MCF 10A (cell line): ENCODE data around the gene GLT6D1. TPM values are rescaled to one million over a fixed set of nuclear protein-coding genes. Genes with fewer than 3 reads are reported as not detected.

ENCODE experiments used
- BruUV-seq: library from RNA; stranded (reverse); fragments of 400-500 nt; replicated peaks from 2 replicates; lab custom pipeline; 2021; lab: Mats Ljungman, UMichigan
- CTCF ChIA-PET: fragments of 300-600 bp; sonication (Branson Sonifier 250); formaldehyde crosslinking; extraction: SDS; loops from one replicate; lab custom pipeline; 2021; ENCODE audit warnings: antibody characterized with exemption, inconsistent platforms; lab: Yijun Ruan, JAX
- POLR2A ChIA-PET: fragments of 300-600, 350-650 bp; sonication (Branson Sonifier 250); formaldehyde crosslinking; extraction: SDS; loops from one replicate; lab custom pipeline; 2020; ENCODE audit warnings: antibody characterized with exemption, inconsistent platforms; lab: Yijun Ruan, JAX
- DNase-seq: peaks from one replicate; pipeline ENCODE4 v3.0.0-alpha.2; 2018; ENCODE audit not compliant: unreplicated experiment
- H3K27ac Mint-ChIP-seq: one replicate; pipeline ENCODE4 v1.8.0; 2022; ENCODE audit warnings: mild to moderate bottlenecking, low read depth, mixed read lengths; ENCODE audit not compliant: unreplicated experiment
- H3K27me3 Mint-ChIP-seq: one replicate; pipeline ENCODE4 v1.8.0; 2022; ENCODE audit warnings: mixed read lengths; ENCODE audit not compliant: insufficient read depth, unreplicated experiment
- H3K36me3 Mint-ChIP-seq: one replicate; pipeline ENCODE4 v1.8.0; 2022; ENCODE audit warnings: mild to moderate bottlenecking, moderate library complexity, mixed read lengths; ENCODE audit not compliant: insufficient read depth, unreplicated experiment
- H3K4me1 Mint-ChIP-seq: one replicate; pipeline ENCODE4 v1.8.0; 2022; ENCODE audit warnings: mixed read lengths; ENCODE audit not compliant: insufficient read depth, unreplicated experiment
- H3K4me3 Mint-ChIP-seq: one replicate; pipeline ENCODE4 v1.8.0; 2022; ENCODE audit warnings: mild to moderate bottlenecking, moderate library complexity, mixed read lengths; ENCODE audit not compliant: unreplicated experiment
- H3K9me3 Mint-ChIP-seq: one replicate; pipeline ENCODE4 v1.8.0; 2022; ENCODE audit warnings: mixed read lengths; ENCODE audit not compliant: unreplicated experiment
- CTCF ChIP-seq: fragments of 200-600 bp; IDR thresholded peaks from one replicate; pipeline ENCODE4 v1.8.0; 2022; ENCODE audit warnings: antibody characterized with exemption, mild to moderate bottlenecking; ENCODE audit not compliant: unreplicated experiment
- intact Hi-C: fragments of 100-400 bp; cut with micrococcal nuclease; formaldehyde crosslinking; loops from 2 replicates; pipeline ENCODE4 v1.14.1; 2022
- total RNA-seq: library from RNA; stranded (reverse); gene quantifications from 2 replicates; pipeline ENCODE4 v1.2.3, GENCODE V29; 2022

The GLT6D1 gene
- total RNA-seq, 1 experiment from 2014 or later: not detected

- POLR2A ChIA-PET: no interaction called here
- no peak overlapping the region for H3K27ac Mint-ChIP-seq
- peaks cover 57% of the 10 kb centered on the region for H3K27me3 Mint-ChIP-seq
- CTCF ChIA-PET: no interaction called here
- DNase-seq: no peak
- no peaks in the 10 kb centered on the region for H3K4me1 Mint-ChIP-seq
- intact Hi-C loops: no loop called here
- no peaks in the 10 kb centered on the region for H3K36me3 Mint-ChIP-seq
- no peak overlapping the region for H3K4me3 Mint-ChIP-seq
- BruUV-seq: no TSS peak
- no peak for TF ChIP-seq CTCF
- H3K9me3 Mint-ChIP-seq: no peaks in the 10 kb centered on the region
Measured at GRCh38 chr9:135617991-135618411, 21.3 kb downstream of the GLT6D1 start.

- ChIA-PET POLR2A (no interaction called here), CTCF (no interaction called here)
- Mint-ChIP-seq H3K27ac (no peak overlapping the region), H3K9me3 (no peaks in the 10 kb centered on the region), H3K4me3 (no peak overlapping the region), H3K4me1 (no peaks in the 10 kb centered on the region), H3K36me3 (no peaks in the 10 kb centered on the region), H3K27me3 (peaks cover 52% of the 10 kb centered on the region)
- intact Hi-C loops: no loop called here
- no peak for DNase-seq
- no peak for TF ChIP-seq CTCF
- no TSS peak for BruUV-seq
Measured at GRCh38 chr9:135617538-135617900, 21.8 kb downstream of the GLT6D1 start.

- no peaks in the 10 kb centered on the region for H3K4me1 Mint-ChIP-seq
- H3K27me3 Mint-ChIP-seq: peaks cover 50% of the 10 kb centered on the region
- ChIA-PET CTCF (no interaction called here), POLR2A (no interaction called here)
- no peak overlapping the region for H3K27ac Mint-ChIP-seq
- no peak for TF ChIP-seq CTCF
- no peaks in the 10 kb centered on the region for H3K36me3 Mint-ChIP-seq
- H3K4me3 Mint-ChIP-seq: no peak overlapping the region
- BruUV-seq: no TSS peak
- no peak for DNase-seq
- H3K9me3 Mint-ChIP-seq: no peaks in the 10 kb centered on the region
- intact Hi-C loops: no loop called here
Measured at GRCh38 chr9:135616619-135617537, 22.5 kb downstream of the GLT6D1 start.

GRCh38 chr9:135615666-135616618 is 23.4 kb downstream of the GLT6D1 start:
- no peak overlapping the region for H3K4me3 Mint-ChIP-seq
- H3K36me3 Mint-ChIP-seq: no peaks in the 10 kb centered on the region
- H3K27ac Mint-ChIP-seq: no peak overlapping the region
- no peak for DNase-seq
- TF ChIP-seq CTCF: no peak
- H3K4me1 Mint-ChIP-seq: no peaks in the 10 kb centered on the region
- CTCF ChIA-PET: interaction anchor here (1.0 kb wide), 1 partner anchor 14 kb away, joined by 5 read pairs; no protein-coding TSS in a partner anchor
- no TSS peak for BruUV-seq
- H3K27me3 Mint-ChIP-seq: peaks cover 48% of the 10 kb centered on the region
- no peaks in the 10 kb centered on the region for H3K9me3 Mint-ChIP-seq
- POLR2A ChIA-PET: no interaction called here
- intact Hi-C loops: no loop called here
